CD4-positive, alpha-beta T cell (primary cell): Measurements from ENCODE around the gene NUB1. TPM values are rescaled to one million over a fixed set of nuclear protein-coding genes. Genes with fewer than 3 reads are reported as not detected.

Experiments
- ATAC-seq: fragments of 200-7000 bp; cut with Tn5 transposase; one replicate; pipeline ENCODE4 v1.10.0; 2022; ENCODE audit warnings: mild to moderate bottlenecking; ENCODE audit not compliant: poor library complexity
- CTCF ChIA-PET: fragments of 350-600 bp; sonication (Branson Sonifier 250); formaldehyde crosslinking; loops from one replicate; lab custom pipeline; 2021; ENCODE audit warnings: antibody characterized with exemption, inconsistent platforms; lab: Charles Lee
- POLR2A ChIA-PET: fragments of 350-600 bp; sonication (Branson Sonifier 250); formaldehyde crosslinking; loops from one replicate; lab custom pipeline; 2021; ENCODE audit warnings: antibody characterized with exemption, inconsistent platforms; lab: Charles Lee
- DNase-seq, 14 experiments: peaks; one replicate each; pipeline ENCODE4 v3.0.0-alpha.2; 2013 to 2020; ENCODE audit warnings: mixed read lengths in 2 of 14
- H3K27ac ChIP-seq, 2 donors: one replicate each; pipeline versions ENCODE4 v1.5.1 to v1.7.0; 2013; ENCODE audit warnings: low read length in 2 of 2, low read depth in 1 of 2, mild to moderate bottlenecking in 1 of 2
- H3K27me3 ChIP-seq, 2 experiments: 1 replicate in 1 of 2; 2 replicates in 1 of 2; pipeline versions ENCODE4 v1.6.1 to v1.7.0; 2013; ENCODE audit warnings: low read length in 2 of 2, control low read depth in 1 of 2, mild to moderate bottlenecking in 1 of 2, moderate library complexity in 1 of 2; ENCODE audit not compliant: insufficient read depth in 2 of 2, control insufficient read depth in 1 of 2
- H3K36me3 ChIP-seq: one replicate; pipeline ENCODE4 v1.6.1; 2013; ENCODE audit warnings: low read length, control low read depth; ENCODE audit not compliant: insufficient read depth
- H3K4me1 ChIP-seq: one replicate; pipeline ENCODE4 v1.6.1; 2013; ENCODE audit warnings: low read length, control low read depth; ENCODE audit not compliant: insufficient read depth
- H3K4me3 ChIP-seq: one replicate; pipeline ENCODE4 v1.5.1; 2013; ENCODE audit warnings: mild to moderate bottlenecking, low read length, moderate library complexity
- H3K9me3 ChIP-seq, 2 experiments: 1 replicate in 1 of 2; 2 replicates in 1 of 2; pipeline versions ENCODE4 v1.6.1 to v1.7.0; 2013; ENCODE audit warnings: low read length in 2 of 2, mild to moderate bottlenecking in 2 of 2, control low read depth in 1 of 2, moderate library complexity in 1 of 2; ENCODE audit not compliant: control insufficient read depth in 1 of 2, insufficient read depth in 1 of 2
- H3K27ac Mint-ChIP-seq: one replicate; pipeline ENCODE4 v1.8.0; 2020; ENCODE audit warnings: mixed read lengths
- H3K27me3 Mint-ChIP-seq: one replicate; pipeline ENCODE4 v1.8.0; 2021; ENCODE audit warnings: mixed read lengths
- H3K36me3 Mint-ChIP-seq: one replicate; pipeline ENCODE4 v1.8.0; 2021; ENCODE audit warnings: low read depth, mixed read lengths
- H3K4me1 Mint-ChIP-seq: one replicate; pipeline ENCODE4 v1.8.0; 2021; ENCODE audit warnings: low read depth, mixed read lengths
- H3K4me3 Mint-ChIP-seq: one replicate; pipeline ENCODE4 v1.8.0; 2020; ENCODE audit warnings: mild to moderate bottlenecking, mixed read lengths
- H3K9me3 Mint-ChIP-seq: one replicate; pipeline ENCODE4 v1.8.0; 2020; ENCODE audit warnings: mixed read lengths
- CTCF ChIP-seq: fragments of 200-600 bp; IDR thresholded peaks from one replicate; pipeline ENCODE4 v1.8.0; 2022; ENCODE audit warnings: antibody characterized with exemption, mild to moderate bottlenecking
- intact Hi-C, 2 experiments: fragments of 100-400 bp; cut with DNase I in 1 of 2; cut with micrococcal nuclease in 1 of 2; formaldehyde crosslinking; loops; one replicate each; pipeline versions ENCODE4 v1.15.1 to v1.9.0; 2023 to 2025; cut with DNase I, micrococcal nuclease
- total RNA-seq, 174 experiments: library from RNA in 2 of 174; stranded (reverse) in 2 of 174; gene quantifications; one replicate each; pipeline ENCODE4 v1.2.3 and lab custom pipeline; 2021 to 2026

NUB1 gene
- total RNA-seq, 2 experiments from 2014 or later = 86.0 to 90.4 TPM

- H3K36me3 ChIP-seq = no peaks in the 10 kb centered on the region
- no peak for ATAC-seq
- no peaks in the 10 kb centered on the region for H3K9me3 Mint-ChIP-seq
- H3K36me3 Mint-ChIP-seq = no peaks in the 10 kb centered on the region
- no peaks in the 10 kb centered on the region for H3K4me1 ChIP-seq
- no peak overlapping the region for H3K4me3 ChIP-seq
- no peak overlapping the region for H3K4me3 Mint-ChIP-seq
- H3K27ac ChIP-seq = no peak overlapping the region
- no peaks in the 10 kb centered on the region for H3K27me3 Mint-ChIP-seq
- POLR2A ChIA-PET = no interaction called here
- no peak overlapping the region for H3K27ac Mint-ChIP-seq
- H3K27me3 ChIP-seq = no peaks in the 10 kb centered on the region
- CTCF ChIA-PET = no interaction called here
- no peaks in the 10 kb centered on the region for H3K4me1 Mint-ChIP-seq
- DNase-seq = no peak
- no peak for TF ChIP-seq CTCF
- H3K9me3 ChIP-seq = peaks cover 16 to 28% of the 10 kb centered on the region in 2 experiments
- intact Hi-C loops = no loop called here
Observed at GRCh38 chr7:151322906-151323305, 18.7 kb upstream of the NUB1 start.

GRCh38 chr7:151327022-151327421 lies 14.6 kb upstream of the NUB1 start:
- no peak for TF ChIP-seq CTCF
- no peak overlapping the region for H3K27ac ChIP-seq
- intact Hi-C loops = no loop called here
- POLR2A ChIA-PET = no interaction called here
- ATAC-seq (no peak), DNase-seq (no peak)
- H3K36me3 ChIP-seq = no peaks in the 10 kb centered on the region
- Mint-ChIP-seq H3K4me1 (no peaks in the 10 kb centered on the region), H3K9me3 (no peaks in the 10 kb centered on the region), H3K27me3 (no peaks in the 10 kb centered on the region), H3K27ac (no peak overlapping the region), H3K36me3 (no peaks in the 10 kb centered on the region), H3K4me3 (no peak overlapping the region)
- H3K9me3 ChIP-seq = peaks cover 0 to 4% of the 10 kb centered on the region in 2 experiments
- H3K4me3 ChIP-seq = no peak overlapping the region
- H3K27me3 ChIP-seq = no peaks in the 10 kb centered on the region
- CTCF ChIA-PET = interaction anchor here (1.8 kb wide), 1 partner anchor 12 kb away, joined by 6 read pairs; no protein-coding TSS in a partner anchor
- H3K4me1 ChIP-seq = no peaks in the 10 kb centered on the region

GRCh38 chr7:151327659-151328058 lies 14.0 kb upstream of the NUB1 start:
- H3K36me3 Mint-ChIP-seq = no peaks in the 10 kb centered on the region
- Histone ChIP-seq H3K4me1 (no peaks in the 10 kb centered on the region), H3K27me3 (no peaks in the 10 kb centered on the region), H3K27ac (no peak overlapping the region), H3K9me3 (no peaks in the 10 kb centered on the region), H3K36me3 (no peaks in the 10 kb centered on the region), H3K4me3 (no peak overlapping the region)
- no peaks in the 10 kb centered on the region for H3K9me3 Mint-ChIP-seq
- no peak overlapping the region for H3K4me3 Mint-ChIP-seq
- no peak for TF ChIP-seq CTCF
- ATAC-seq (no peak), DNase-seq (no peak)
- H3K27me3 Mint-ChIP-seq = no peaks in the 10 kb centered on the region
- H3K27ac Mint-ChIP-seq = no peak overlapping the region
- intact Hi-C loops = no loop called here
- ChIA-PET POLR2A (no interaction called here), CTCF (no interaction called here)
- H3K4me1 Mint-ChIP-seq = no peaks in the 10 kb centered on the region
